ENCODE results near the gene IGFL2.

Gene IGFL2

GRCh38 chr19:46111376-46111775, 36.7 kb upstream of the IGFL2 start:
- no peaks in the 10 kb centered on the region for H3K4me1 ChIP-seq (ENCODE audit: control insufficient read depth in 1 of 2, insufficient read depth in 1 of 2, low read depth in 1 of 2, low read length in 1 of 2)
- H3K4me3 ChIP-seq (ENCODE audit: low read depth in 1 of 2, low read length in 1 of 2): no peak overlapping the region
- H3K27ac ChIP-seq: no peak overlapping the region
- no peaks in the 10 kb centered on the region for H3K9me3 ChIP-seq
- no peaks in the 10 kb centered on the region for H3K36me3 ChIP-seq
- H3K27me3 ChIP-seq: peaks cover 59% of the 10 kb centered on the region
- no peak for TF ChIP-seq CTCF (IDR thresholded peaks at IDR 0.05)

- Histone ChIP-seq H3K4me1 (ENCODE audit: control insufficient read depth in 1 of 2, insufficient read depth in 1 of 2, low read depth in 1 of 2, low read length in 1 of 2) (no peaks in the 10 kb centered on the region), H3K4me3 (ENCODE audit: low read depth in 1 of 2, low read length in 1 of 2) (no peak overlapping the region), H3K27ac (no peak overlapping the region), H3K36me3 (no peaks in the 10 kb centered on the region), H3K9me3 (no peaks in the 10 kb centered on the region), H3K27me3 (peaks cover 63% of the 10 kb centered on the region)
- TF ChIP-seq CTCF (IDR thresholded peaks at IDR 0.05): no peak
Observed at GRCh38 chr19:46112527-46112926, 35.5 kb upstream of the IGFL2 start.

- Histone ChIP-seq H3K4me3 (ENCODE audit: low read depth in 1 of 2, low read length in 1 of 2) (no peak overlapping the region), H3K27ac (no peak overlapping the region), H3K27me3 (peaks cover 71% of the 10 kb centered on the region), H3K36me3 (no peaks in the 10 kb centered on the region), H3K9me3 (no peaks in the 10 kb centered on the region), H3K4me1 (ENCODE audit: control insufficient read depth in 1 of 2, insufficient read depth in 1 of 2, low read depth in 1 of 2, low read length in 1 of 2) (no peaks in the 10 kb centered on the region)
- no peak for TF ChIP-seq CTCF (IDR thresholded peaks at IDR 0.05)
Observed at GRCh38 chr19:46113726-46114125, 34.3 kb upstream of the IGFL2 start.

GRCh38 chr19:46115396-46116106, 32.5 kb upstream of the IGFL2 start:
- Histone ChIP-seq H3K36me3 (no peaks in the 10 kb centered on the region), H3K9me3 (no peaks in the 10 kb centered on the region), H3K27ac (no peak overlapping the region), H3K4me1 (ENCODE audit: control insufficient read depth in 1 of 2, insufficient read depth in 1 of 2, low read depth in 1 of 2, low read length in 1 of 2) (no peaks in the 10 kb centered on the region), H3K4me3 (ENCODE audit: low read depth in 1 of 2, low read length in 1 of 2) (no peak overlapping the region), H3K27me3 (peaks cover 67% of the 10 kb centered on the region)
- no peak for TF ChIP-seq CTCF (IDR thresholded peaks at IDR 0.05)

GRCh38 chr19:46116121-46116520, 31.9 kb upstream of the IGFL2 start:
- Histone ChIP-seq H3K27me3 (peaks cover 65% of the 10 kb centered on the region), H3K4me3 (ENCODE audit: low read depth in 1 of 2, low read length in 1 of 2) (no peak overlapping the region), H3K4me1 (ENCODE audit: control insufficient read depth in 1 of 2, insufficient read depth in 1 of 2, low read depth in 1 of 2, low read length in 1 of 2) (no peaks in the 10 kb centered on the region), H3K9me3 (no peaks in the 10 kb centered on the region), H3K27ac (no peak overlapping the region), H3K36me3 (no peaks in the 10 kb centered on the region)
- TF ChIP-seq CTCF (IDR thresholded peaks at IDR 0.05): no peak

Measured in neutrophil (primary cell).